ENCODE data around the gene MFSD1.

DNA sequence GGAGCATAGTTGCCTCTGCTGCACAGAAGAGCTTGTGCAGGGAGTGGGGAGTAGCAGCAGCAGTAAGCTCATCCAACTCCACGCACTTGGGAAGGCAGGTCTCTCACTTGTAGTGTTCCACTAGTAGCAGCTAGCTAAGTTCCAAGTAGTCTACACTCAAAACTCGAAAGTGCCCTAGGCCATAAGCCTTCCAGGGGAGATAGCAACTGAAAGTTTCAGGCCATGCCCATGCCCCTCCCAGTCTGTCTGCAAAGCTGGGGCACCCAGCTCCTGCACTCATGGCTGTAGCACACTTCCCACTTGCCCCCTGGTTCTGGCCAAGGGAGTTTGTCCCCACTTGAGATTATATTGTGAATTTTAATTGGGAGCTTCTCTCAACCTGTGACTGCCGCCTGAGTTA is 57.5 kb downstream of the MFSD1 start:
- TF ChIP-seq, protein P1, sequence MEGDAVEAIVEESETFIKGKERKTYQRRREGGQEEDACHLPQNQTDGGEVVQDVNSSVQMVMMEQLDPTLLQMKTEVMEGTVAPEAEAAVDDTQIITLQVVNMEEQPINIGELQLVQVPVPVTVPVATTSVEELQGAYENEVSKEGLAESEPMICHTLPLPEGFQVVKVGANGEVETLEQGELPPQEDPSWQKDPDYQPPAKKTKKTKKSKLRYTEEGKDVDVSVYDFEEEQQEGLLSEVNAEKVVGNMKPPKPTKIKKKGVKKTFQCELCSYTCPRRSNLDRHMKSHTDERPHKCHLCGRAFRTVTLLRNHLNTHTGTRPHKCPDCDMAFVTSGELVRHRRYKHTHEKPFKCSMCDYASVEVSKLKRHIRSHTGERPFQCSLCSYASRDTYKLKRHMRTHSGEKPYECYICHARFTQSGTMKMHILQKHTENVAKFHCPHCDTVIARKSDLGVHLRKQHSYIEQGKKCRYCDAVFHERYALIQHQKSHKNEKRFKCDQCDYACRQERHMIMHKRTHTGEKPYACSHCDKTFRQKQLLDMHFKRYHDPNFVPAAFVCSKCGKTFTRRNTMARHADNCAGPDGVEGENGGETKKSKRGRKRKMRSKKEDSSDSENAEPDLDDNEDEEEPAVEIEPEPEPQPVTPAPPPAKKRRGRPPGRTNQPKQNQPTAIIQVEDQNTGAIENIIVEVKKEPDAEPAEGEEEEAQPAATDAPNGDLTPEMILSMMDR (IDR thresholded peaks at IDR 0.05): no peak
- no peak for TF ChIP-seq POLR2A (IDR thresholded peaks at IDR 0.05)
